Measurements from ENCODE around the gene KRTAP5-9. TPM values are rescaled to one million over a fixed set of nuclear protein-coding genes. Genes with fewer than 3 reads are reported as not detected.

Gene KRTAP5-9
- total and polyA plus RNA-seq, 2 donors (not counting 3 experiments of a cell fraction or from before 2014, with no cell fraction given): 0.28 TPM; not detected in 1

- Histone ChIP-seq H3K4me1 (ENCODE audit: control insufficient read depth, extremely low read depth, insufficient read depth, low read length) (no peaks in the 10 kb centered on the region), H3K27ac (ENCODE audit: insufficient read depth, low read depth, low read length) (no peak overlapping the region), H4K20me1 (replicated peaks; ENCODE audit: control insufficient read depth, extremely low read depth, insufficient read depth, low read length) (no peaks in the 10 kb centered on the region), H3K9me1 (replicated peaks; ENCODE audit: control insufficient read depth, extremely low read depth, insufficient read depth, low read length) (no peaks in the 10 kb centered on the region), H3K4me3 (replicated peaks in 1 of 3; ENCODE audit: insufficient read depth in 1 of 3, low read depth in 1 of 3, low read length in 3 of 3) (no peak overlapping the region), H3K4me2 (ENCODE audit: insufficient read depth, low read length) (no peak overlapping the region), H3K36me3 (ENCODE audit: control insufficient read depth in 2 of 2, extremely low read depth in 1 of 2, insufficient read depth in 2 of 2, low read length in 2 of 2) (no peaks in the 10 kb centered on the region), H3K27me3 (ENCODE audit: control insufficient read depth in 2 of 2, insufficient read depth in 2 of 2, low read length in 2 of 2) (peaks cover 0 to 1% of the 10 kb centered on the region in 2 experiments), H3K79me2 (ENCODE audit: control insufficient read depth, insufficient read depth, low read length) (no peaks in the 10 kb centered on the region), H2AFZ (ENCODE audit: low read depth, low read length) (no peak overlapping the region), H3K9ac (replicated peaks; ENCODE audit: extremely low read depth, insufficient read depth, low read length) (no peak overlapping the region), H3K9me3 (replicated peaks; ENCODE audit: control insufficient read depth, insufficient read depth, low read length) (no peaks in the 10 kb centered on the region)
- DNase-seq (ENCODE audit: low read depth, low spot score) (no peak), FAIRE-seq (no peak)
- intact Hi-C loops (cut with micrococcal nuclease) (no loop called here), dilution Hi-C loops (cut with MboI; ENCODE audit: extremely low pct_ligation_motif_present, low sequenced_read_pairs) (no loop called here)
- ChIA-PET CTCF (interaction anchor here (0.9 kb wide), 1 partner anchor 8 kb away, joined by 3 read pairs; the partner anchor contains the start of gene KRTAP5-10), POLR2A (no interaction called here)
- no TSS peak for BruUV-seq (replicated peaks)
- TF ChIP-seq MAX (IDR thresholded peaks at IDR 0.05; ENCODE audit: insufficient read depth, insufficient read length): no peak
- TF ChIP-seq CTCF (IDR thresholded peaks at IDR 0.05; ENCODE audit: extremely low read depth in 1 of 2, insufficient read depth in 1 of 2, low read depth in 1 of 2, low read length in 2 of 2): no peak
- no peak for TF ChIP-seq EZH2 (IDR thresholded peaks at IDR 0.05; ENCODE audit: borderline replicate concordance, low read depth, low read length, severe bottlenecking)
These were observed 9.0 kb downstream of the KRTAP5-9 start for GRCh38 chr11:71557257-71557656.

GRCh38 chr11:71558996-71559395, 10.8 kb downstream of the KRTAP5-9 start:
- Histone ChIP-seq H3K9me1 (replicated peaks; ENCODE audit: control insufficient read depth, extremely low read depth, insufficient read depth, low read length) (no peaks in the 10 kb centered on the region), H3K4me2 (ENCODE audit: insufficient read depth, low read length) (no peak overlapping the region), H3K4me3 (replicated peaks in 1 of 3; ENCODE audit: insufficient read depth in 1 of 3, low read depth in 1 of 3, low read length in 3 of 3) (no peak overlapping the region), H3K36me3 (ENCODE audit: control insufficient read depth in 2 of 2, extremely low read depth in 1 of 2, insufficient read depth in 2 of 2, low read length in 2 of 2) (no peaks in the 10 kb centered on the region), H2AFZ (ENCODE audit: low read depth, low read length) (no peak overlapping the region), H3K27me3 (ENCODE audit: control insufficient read depth in 2 of 2, insufficient read depth in 2 of 2, low read length in 2 of 2) (peaks cover 0 to 5% of the 10 kb centered on the region in 2 experiments), H3K27ac (ENCODE audit: insufficient read depth, low read depth, low read length) (no peak overlapping the region), H3K79me2 (ENCODE audit: control insufficient read depth, insufficient read depth, low read length) (no peaks in the 10 kb centered on the region), H3K9me3 (replicated peaks; ENCODE audit: control insufficient read depth, insufficient read depth, low read length) (no peaks in the 10 kb centered on the region), H4K20me1 (replicated peaks; ENCODE audit: control insufficient read depth, extremely low read depth, insufficient read depth, low read length) (no peaks in the 10 kb centered on the region), H3K4me1 (ENCODE audit: control insufficient read depth, extremely low read depth, insufficient read depth, low read length) (no peaks in the 10 kb centered on the region), H3K9ac (replicated peaks; ENCODE audit: extremely low read depth, insufficient read depth, low read length) (no peak overlapping the region)
- no peak for FAIRE-seq
- dilution Hi-C loops (cut with MboI; ENCODE audit: extremely low pct_ligation_motif_present, low sequenced_read_pairs): no loop called here
- TF ChIP-seq POLR2A (IDR thresholded peaks at IDR 0.05; ENCODE audit: low read depth, low read length) (no peak), MAX (IDR thresholded peaks at IDR 0.05; ENCODE audit: insufficient read depth, insufficient read length) (no peak), GATA2 (IDR thresholded peaks at IDR 0.05; ENCODE audit: insufficient read depth, insufficient read length, low read depth, low read length) (no peak), JUN (IDR thresholded peaks at IDR 0.05; ENCODE audit: borderline replicate concordance, insufficient read depth, insufficient read length, low read depth) (no peak), MYC (IDR thresholded peaks at IDR 0.05; ENCODE audit: low read depth, low read length) (no peak), CTCF (IDR thresholded peaks at IDR 0.05; ENCODE audit: extremely low read depth in 1 of 2, insufficient read depth in 1 of 2, low read depth in 1 of 2, low read length in 2 of 2) (no peak), EZH2 (IDR thresholded peaks at IDR 0.05; ENCODE audit: borderline replicate concordance, low read depth, low read length, severe bottlenecking) (no peak), POLR2AphosphoS5 (IDR thresholded peaks at IDR 0.05; ENCODE audit: insufficient read depth, low read depth, low read length) (no peak), FOS (IDR thresholded peaks at IDR 0.05; ENCODE audit: borderline replicate concordance, insufficient read depth, low read length) (no peak)
- no peak for DNase-seq (ENCODE audit: low read depth, low spot score)
- intact Hi-C loops (cut with micrococcal nuclease): no loop called here
- BruUV-seq (replicated peaks): no TSS peak
- CTCF ChIA-PET: interaction anchor here (1.3 kb wide), 1 partner anchor 21 kb away, joined by 5 read pairs; no protein-coding TSS in a partner anchor
- POLR2A ChIA-PET: no interaction called here
